ENCODE results near the gene ATIC. TPM values are rescaled to one million over a fixed set of nuclear protein-coding genes. Genes with fewer than 3 reads are reported as not detected.
"Not testable (repeated sequence)": the region's sequence is repeated elsewhere in the genome, so short reads cannot be mapped to it uniquely, and the experiment has no call there.

Gene ATIC
- total and polyA plus RNA-seq, 11 donors: 16.8 to 108 (median 49.6) TPM

- no peak overlapping the region for H3K27ac ChIP-seq
- no peaks in the 10 kb centered on the region for H3K27me3 ChIP-seq
- H3K9me3 ChIP-seq: no peaks in the 10 kb centered on the region
- 62 to 78% (median 72%) methylated on average over 3 of the region's 3 CpGs for WGBS, 4 donors
- DNase-seq: no peak
- H3K4me1 ChIP-seq: no peaks in the 10 kb centered on the region
- H3K36me3 ChIP-seq: no peaks in the 10 kb centered on the region
- no peak for TF ChIP-seq CTCF (IDR thresholded peaks at IDR 0.05)
- TF ChIP-seq POLR2A (IDR thresholded peaks at IDR 0.05): no peak
- H3K4me3 ChIP-seq: no peak overlapping the region
- intact Hi-C loops (cut with DNase I): no loop called here
- ATAC-seq: no peak
These were observed 20.8 kb upstream of the ATIC start for GRCh38 chr2:215290980-215291599.

DNA sequence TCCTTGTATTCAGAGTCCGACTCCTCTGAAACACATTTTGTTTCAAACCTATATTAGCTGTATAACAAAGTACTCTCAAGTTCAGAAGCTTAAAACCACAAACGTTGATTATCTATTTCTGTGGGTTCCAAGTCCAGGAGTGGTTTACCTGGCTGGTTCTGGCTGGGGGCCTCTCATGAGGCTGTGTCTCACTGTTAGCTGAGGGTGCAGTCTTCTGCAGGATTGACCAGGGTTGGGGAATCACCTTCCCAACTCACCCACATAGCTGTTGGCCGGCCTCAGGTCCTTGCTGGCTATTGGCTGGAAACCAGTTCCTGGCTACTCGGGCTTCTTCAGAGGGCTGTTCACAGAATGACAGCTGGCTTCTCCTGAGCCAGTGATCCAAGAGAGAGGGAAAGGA lies 18.0 kb upstream of the ATIC start:
- WGBS, 4 donors: 77 to 89% (median 82%) methylated on average over 4 of the region's 4 CpGs

DNA sequence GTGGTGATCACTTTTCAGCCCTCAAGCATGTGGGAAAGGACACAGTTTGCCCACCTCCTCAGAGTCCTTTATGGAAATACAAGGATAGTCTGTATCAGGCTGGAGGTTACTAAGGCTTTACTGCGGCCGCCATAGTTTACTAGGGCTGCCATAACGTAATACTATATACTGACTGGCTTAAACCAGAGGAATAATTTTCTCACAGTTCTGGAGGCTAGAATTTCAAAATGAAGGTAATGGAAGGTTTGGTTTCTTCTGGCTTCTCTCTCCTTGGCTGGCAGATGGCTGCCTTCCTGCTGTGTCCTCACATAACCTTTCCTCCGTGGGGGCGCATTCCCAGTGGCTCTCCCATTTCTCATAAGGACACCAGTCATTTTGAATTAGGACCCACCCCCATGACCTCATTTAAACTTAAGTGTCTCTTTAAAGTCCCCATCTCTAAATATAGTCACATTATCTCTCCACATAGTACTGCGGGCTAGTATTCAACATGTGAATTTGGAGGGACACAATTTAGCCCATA lies 12.5 kb upstream of the ATIC start:
- H3K27me3 ChIP-seq: no peaks in the 10 kb centered on the region
- no peak overlapping the region for H3K4me3 ChIP-seq
- H3K36me3 ChIP-seq: no peaks in the 10 kb centered on the region
- DNase-seq (peak in 3 of 5 donors; percentile 13 to 43 (median 41)), ATAC-seq (peak; percentile 67 to 93 (median 92))
- 54 to 62% (median 58%) methylated on average over 6 of the region's 6 CpGs for WGBS, 4 donors
- TF ChIP-seq CTCF (IDR thresholded peaks at IDR 0.05): no peak
- TF ChIP-seq POLR2A (IDR thresholded peaks at IDR 0.05): no peak
- H3K27ac ChIP-seq: peak overlapping the region in 2 of 12 donors; percentile 10 to 19
- H3K4me1 ChIP-seq: peaks cover 0 to 10% (median 2%) of the 10 kb centered on the region in 12 donors
- intact Hi-C loops (cut with DNase I): no loop called here
- H3K9me3 ChIP-seq: peaks cover 0 to 18% (median 7%) of the 10 kb centered on the region in 12 donors

More for the DNA sequence above, 18.0 kb upstream of the ATIC start:
- Histone ChIP-seq H3K4me1 (peaks cover 0 to under 1% (median 0%) of the 10 kb centered on the region in 12 donors), H3K27ac (no peak overlapping the region), H3K27me3 (no peaks in the 10 kb centered on the region), H3K4me3 (no peak overlapping the region), H3K36me3 (no peaks in the 10 kb centered on the region), H3K9me3 (peaks cover 0 to 3% (median 0%) of the 10 kb centered on the region in 12 donors)
- DNase-seq: no peak
- no peak for ATAC-seq
- TF ChIP-seq CTCF (IDR thresholded peaks at IDR 0.05) (no peak), POLR2A (IDR thresholded peaks at IDR 0.05) (no peak)
- intact Hi-C loops (cut with DNase I): no loop called here

DNA sequence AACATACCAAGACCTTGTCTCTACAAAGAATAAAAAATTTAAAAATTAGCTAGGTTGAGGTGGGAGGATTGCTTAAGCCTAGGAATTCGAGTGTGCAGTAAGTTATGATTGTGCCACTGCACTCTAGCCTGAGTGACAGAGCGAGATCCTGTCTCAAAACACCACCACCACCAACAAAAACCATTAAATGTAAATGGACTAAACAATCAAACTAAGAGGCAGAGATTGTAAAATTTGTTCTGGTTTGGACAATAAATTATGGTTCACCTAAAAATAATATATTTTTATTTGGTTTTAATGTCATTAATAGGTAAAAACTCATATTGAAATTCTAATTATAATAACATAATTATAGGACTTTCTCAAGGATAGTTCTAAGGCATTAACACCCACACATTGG lies 9.9 kb upstream of the ATIC start:
- Histone ChIP-seq H3K27me3 (no peaks in the 10 kb centered on the region), H3K36me3 (no peaks in the 10 kb centered on the region), H3K27ac (no peak overlapping the region), H3K9me3 (peaks cover 0 to 16% (median 7%) of the 10 kb centered on the region in 12 donors), H3K4me1 (peaks cover 0 to 10% (median 2%) of the 10 kb centered on the region in 12 donors), H3K4me3 (no peak overlapping the region)
- ATAC-seq (no peak), DNase-seq (no peak)
- TF ChIP-seq POLR2A (IDR thresholded peaks at IDR 0.05) (no peak), CTCF (IDR thresholded peaks at IDR 0.05) (no peak)
- intact Hi-C loops (cut with DNase I): no loop called here
- WGBS, 4 donors: 82 to 84% (median 83%) methylated on average over 2 of the region's 2 CpGs

DNA sequence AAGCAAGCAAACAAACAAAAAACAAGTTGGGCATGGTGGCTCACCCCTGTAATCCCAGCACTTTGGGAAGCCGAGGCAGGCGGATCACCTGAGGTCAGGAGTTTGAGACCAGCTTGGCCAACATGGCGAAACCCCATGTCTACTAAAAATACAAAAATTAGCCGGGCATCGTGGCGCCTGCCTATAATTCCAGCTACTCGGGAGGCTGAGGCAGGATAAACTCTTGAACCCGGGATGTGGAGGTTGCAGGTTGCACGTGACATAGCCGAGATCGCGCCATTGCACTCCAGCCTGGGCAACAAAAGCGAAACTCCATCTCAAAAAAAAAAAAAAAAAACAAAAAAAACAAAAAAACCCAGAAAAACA lies 617 bp upstream of the ATIC start:
- H3K27ac ChIP-seq: peak overlapping the region in 10 of 12 donors; percentile 73 to 89 (median 78)
- DNase-seq; H3K27me3 ChIP-seq; ATAC-seq; intact Hi-C loops (cut with DNase I); H3K9me3 ChIP-seq; H3K36me3 ChIP-seq: not testable (repeated sequence)
- H3K4me1 ChIP-seq: peaks cover 0 to 21% (median 6%) of the 10 kb centered on the region in 12 donors
- peak overlapping the region; percentile 54 to 90 (median 62) for H3K4me3 ChIP-seq
- WGBS, 4 donors: 58 to 65% (median 64%) methylated on average over 13 of the region's 13 CpGs

Data from heart left ventricle (tissue), 16 donors.